Measurements from ENCODE around the gene CIB2. TPM values are rescaled to one million over a fixed set of nuclear protein-coding genes. Genes with fewer than 3 reads are reported as not detected.

The CIB2 gene
- total RNA-seq, 2 experiments from 2014 or later: 0.82 to 1.7 TPM

DNA sequence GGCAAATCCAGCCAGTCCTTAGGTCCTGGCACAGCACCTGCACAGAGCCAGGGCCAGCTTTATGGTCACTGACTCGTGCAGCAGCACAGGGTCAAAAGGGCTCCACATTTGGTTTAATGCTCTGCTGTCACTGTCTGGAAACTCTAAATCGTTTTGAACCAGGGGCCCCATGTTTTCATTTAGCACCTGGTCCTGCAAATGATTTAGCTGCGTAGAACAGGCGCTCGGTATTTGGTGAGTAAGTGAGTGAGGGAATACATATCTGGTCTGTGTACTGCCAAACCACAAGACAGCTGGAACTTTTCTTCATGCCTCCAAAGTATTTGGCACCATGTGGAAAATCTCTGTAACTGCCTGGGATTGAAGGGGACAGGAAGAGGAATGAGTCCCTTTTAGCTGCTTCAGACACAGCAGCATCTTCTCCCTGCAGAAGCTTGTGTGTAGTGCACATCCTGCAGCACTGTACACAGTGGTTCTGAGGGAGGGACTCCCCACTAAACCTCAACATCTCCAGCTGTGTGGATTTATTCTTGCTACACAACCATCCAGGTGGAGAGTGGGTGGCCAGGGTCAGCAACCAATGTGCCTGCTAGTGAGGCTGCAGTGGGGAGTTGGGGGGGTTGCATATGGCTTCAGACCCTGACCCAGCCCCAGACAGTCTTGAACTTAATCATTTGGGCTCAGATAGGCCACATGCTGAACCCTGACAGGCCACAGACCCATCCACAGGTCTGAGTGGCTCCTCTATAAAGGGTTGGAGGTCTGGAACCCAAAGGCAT is 37.8 kb downstream of the CIB2 start:
- Histone ChIP-seq H3K27me3 (ENCODE audit: control insufficient read depth in 1 of 2, insufficient read depth in 2 of 2, low read length in 2 of 2) (no peaks in the 10 kb centered on the region), H3K27ac (ENCODE audit: low read depth in 1 of 2, low read length in 2 of 2) (no peak overlapping the region), H3K36me3 (ENCODE audit: insufficient read depth, low read length) (no peaks in the 10 kb centered on the region), H3K4me1 (ENCODE audit: insufficient read depth, low read length) (no peaks in the 10 kb centered on the region), H3K9me3 (ENCODE audit: control insufficient read depth in 1 of 2, insufficient read depth in 1 of 2, low read length in 2 of 2) (no peaks in the 10 kb centered on the region), H3K4me3 (ENCODE audit: low read length) (no peak overlapping the region)
- ChIA-PET POLR2A (no interaction called here), CTCF (interaction anchor here (1.7 kb wide), 1 partner anchor 15 kb away, joined by 5 read pairs; no protein-coding TSS in a partner anchor)
- ATAC-seq (ENCODE audit: poor library complexity) (no peak), DNase-seq (no peak)
- H3K27ac Mint-ChIP-seq: no peak overlapping the region
- H3K4me1 Mint-ChIP-seq (ENCODE audit: low read depth): no peaks in the 10 kb centered on the region
- TF ChIP-seq, protein P1, sequence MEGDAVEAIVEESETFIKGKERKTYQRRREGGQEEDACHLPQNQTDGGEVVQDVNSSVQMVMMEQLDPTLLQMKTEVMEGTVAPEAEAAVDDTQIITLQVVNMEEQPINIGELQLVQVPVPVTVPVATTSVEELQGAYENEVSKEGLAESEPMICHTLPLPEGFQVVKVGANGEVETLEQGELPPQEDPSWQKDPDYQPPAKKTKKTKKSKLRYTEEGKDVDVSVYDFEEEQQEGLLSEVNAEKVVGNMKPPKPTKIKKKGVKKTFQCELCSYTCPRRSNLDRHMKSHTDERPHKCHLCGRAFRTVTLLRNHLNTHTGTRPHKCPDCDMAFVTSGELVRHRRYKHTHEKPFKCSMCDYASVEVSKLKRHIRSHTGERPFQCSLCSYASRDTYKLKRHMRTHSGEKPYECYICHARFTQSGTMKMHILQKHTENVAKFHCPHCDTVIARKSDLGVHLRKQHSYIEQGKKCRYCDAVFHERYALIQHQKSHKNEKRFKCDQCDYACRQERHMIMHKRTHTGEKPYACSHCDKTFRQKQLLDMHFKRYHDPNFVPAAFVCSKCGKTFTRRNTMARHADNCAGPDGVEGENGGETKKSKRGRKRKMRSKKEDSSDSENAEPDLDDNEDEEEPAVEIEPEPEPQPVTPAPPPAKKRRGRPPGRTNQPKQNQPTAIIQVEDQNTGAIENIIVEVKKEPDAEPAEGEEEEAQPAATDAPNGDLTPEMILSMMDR (IDR thresholded peaks at IDR 0.05): no peak
- no peaks in the 10 kb centered on the region for H3K27me3 Mint-ChIP-seq
- H3K4me3 Mint-ChIP-seq: no peak overlapping the region
- no peaks in the 10 kb centered on the region for H3K9me3 Mint-ChIP-seq
- intact Hi-C loops (cut with DNase I, micrococcal nuclease): no loop called here
- H3K36me3 Mint-ChIP-seq (ENCODE audit: low read depth): no peaks in the 10 kb centered on the region

DNA sequence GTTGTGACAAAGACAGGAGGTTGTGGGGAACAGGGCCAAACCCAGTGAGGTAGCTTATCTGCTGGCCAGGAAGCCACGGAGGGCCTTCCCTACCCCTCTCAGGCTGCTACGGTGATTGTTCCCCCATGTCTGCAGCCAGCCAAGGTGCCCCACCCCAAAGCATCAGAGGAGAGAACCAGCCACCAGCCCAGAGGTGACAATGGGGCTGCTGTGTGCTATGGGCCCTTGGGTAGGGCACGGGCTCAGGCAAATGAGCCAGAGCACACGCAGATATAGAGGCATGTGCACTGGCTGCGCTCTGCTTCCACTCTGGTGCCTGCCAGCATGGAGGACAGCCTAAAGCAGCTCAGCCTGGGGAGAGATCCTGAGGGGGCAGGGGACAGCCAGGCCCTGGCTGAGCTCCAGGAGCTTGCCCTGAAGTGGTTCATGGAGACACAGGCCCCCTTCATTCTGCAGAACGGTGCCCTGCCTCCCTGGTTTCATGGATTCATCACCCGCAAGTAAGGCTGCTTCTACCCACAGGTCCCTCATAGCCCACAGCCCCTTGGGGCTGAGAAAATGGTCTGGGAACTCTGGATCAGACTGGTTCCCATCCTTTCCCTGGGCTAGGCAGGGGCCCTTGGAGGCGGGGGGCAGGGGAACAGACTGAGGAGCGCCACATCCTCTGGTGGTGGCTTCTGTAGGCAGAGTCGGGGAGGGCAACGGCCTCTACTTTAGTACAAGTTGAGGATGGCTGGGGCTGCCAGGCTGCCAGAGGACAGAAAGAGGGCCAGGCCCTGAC is 38.8 kb downstream of the CIB2 start, which contains the start of gene SH2D7:
SH2D7 (plus strand) TSS at position 301 of the 781 bp plus-strand sequence; CDS start at position 325, 24 bp downstream.
- H3K36me3 Mint-ChIP-seq (ENCODE audit: low read depth): no peaks in the 10 kb centered on the region
- no peak within 1 kb of the TSS for H3K27ac Mint-ChIP-seq
- ATAC-seq (ENCODE audit: poor library complexity) (no peak), DNase-seq (no peak)
- no peaks in the 10 kb centered on the region for H3K27me3 Mint-ChIP-seq
- intact Hi-C loops (cut with DNase I, micrococcal nuclease): no loop called here
- H3K36me3 ChIP-seq (ENCODE audit: insufficient read depth, low read length): no peaks in the 10 kb centered on the region
- ChIA-PET CTCF (interaction anchor here (1.7 kb wide), 1 partner anchor 16 kb away, joined by 5 read pairs; no protein-coding TSS in a partner anchor), POLR2A (no interaction called here)
- no peak within 1 kb of the TSS for H3K27ac ChIP-seq (ENCODE audit: low read depth in 1 of 2, low read length in 2 of 2)
- H3K9me3 ChIP-seq (ENCODE audit: control insufficient read depth in 1 of 2, insufficient read depth in 1 of 2, low read length in 2 of 2): no peaks in the 10 kb centered on the region
- H3K9me3 Mint-ChIP-seq: no peaks in the 10 kb centered on the region
- H3K4me3 ChIP-seq (ENCODE audit: low read length): no peak within 1 kb of the TSS
- no peaks in the 10 kb centered on the region for H3K4me1 ChIP-seq (ENCODE audit: insufficient read depth, low read length)
- no peaks in the 10 kb centered on the region for H3K4me1 Mint-ChIP-seq (ENCODE audit: low read depth)
- no peaks in the 10 kb centered on the region for H3K27me3 ChIP-seq (ENCODE audit: control insufficient read depth in 1 of 2, insufficient read depth in 2 of 2, low read length in 2 of 2)
- TF ChIP-seq, protein P1 (IDR thresholded peaks at IDR 0.05): no peak
- H3K4me3 Mint-ChIP-seq: no peak within 1 kb of the TSS

DNA sequence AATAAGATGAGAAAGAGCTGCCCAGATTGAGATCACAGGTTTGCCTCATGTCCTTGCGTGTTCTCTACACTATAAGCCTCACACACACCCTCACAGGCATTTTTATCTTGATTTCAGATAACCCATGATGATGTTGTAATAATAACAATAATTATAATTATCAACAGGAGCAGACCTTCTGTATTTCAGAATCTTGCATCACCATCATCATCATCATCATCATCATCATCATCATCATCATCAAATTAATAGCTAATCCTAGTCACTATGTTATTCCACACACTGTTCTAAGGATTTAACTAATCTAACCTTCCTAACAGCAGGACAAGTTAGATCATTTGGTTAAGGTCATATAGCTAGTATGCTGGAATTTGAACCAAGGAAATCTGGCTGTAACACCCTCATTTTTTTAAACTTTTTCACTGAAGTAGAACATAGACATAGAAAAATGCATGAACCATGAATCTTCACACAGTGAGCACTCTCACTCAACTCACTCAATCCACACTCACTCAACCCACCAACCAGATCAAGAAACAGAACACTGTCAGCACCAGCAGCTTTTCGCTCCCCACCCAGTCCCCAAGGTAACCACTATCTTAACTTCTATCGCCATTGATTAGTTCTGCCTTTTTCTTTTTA is 40.7 kb downstream of the CIB2 start:
- no peaks in the 10 kb centered on the region for H3K9me3 Mint-ChIP-seq
- intact Hi-C loops (cut with DNase I, micrococcal nuclease): no loop called here
- no peak overlapping the region for H3K4me3 ChIP-seq (ENCODE audit: low read length)
- H3K9me3 ChIP-seq (ENCODE audit: control insufficient read depth in 1 of 2, insufficient read depth in 1 of 2, low read length in 2 of 2): no peaks in the 10 kb centered on the region
- H3K27me3 ChIP-seq (ENCODE audit: control insufficient read depth in 1 of 2, insufficient read depth in 2 of 2, low read length in 2 of 2): no peaks in the 10 kb centered on the region
- CTCF ChIA-PET: interaction anchor here (0.8 kb wide), 1 partner anchor 18 kb away, joined by 4 read pairs; no protein-coding TSS in a partner anchor
- TF ChIP-seq, protein P1 (IDR thresholded peaks at IDR 0.05): no peak
- no peak overlapping the region for H3K27ac Mint-ChIP-seq
- ATAC-seq (ENCODE audit: poor library complexity) (no peak), DNase-seq (no peak)
- no peaks in the 10 kb centered on the region for H3K36me3 Mint-ChIP-seq (ENCODE audit: low read depth)
- POLR2A ChIA-PET: no interaction called here
- no peaks in the 10 kb centered on the region for H3K27me3 Mint-ChIP-seq
- H3K36me3 ChIP-seq (ENCODE audit: insufficient read depth, low read length): no peaks in the 10 kb centered on the region
- no peaks in the 10 kb centered on the region for H3K4me1 ChIP-seq (ENCODE audit: insufficient read depth, low read length)
- H3K27ac ChIP-seq (ENCODE audit: low read depth in 1 of 2, low read length in 2 of 2): no peak overlapping the region
- H3K4me3 Mint-ChIP-seq: no peak overlapping the region
- no peaks in the 10 kb centered on the region for H3K4me1 Mint-ChIP-seq (ENCODE audit: low read depth)
